ENCODE results near the gene KCTD6. TPM values are rescaled to one million over a fixed set of nuclear protein-coding genes. Genes with fewer than 3 reads are reported as not detected.
A peak's percentile ranks its signal among the peaks of the same experiment; 100 is the strongest.

Gene KCTD6
- total RNA-seq (10 to 100 TPM in 3 of 5 experiments, 1 to 10 TPM in 2; 4.8 to 14.2 (median 10.9) TPM), polyA plus RNA-seq (10 to 100 TPM in 1 of 2 donors, 1 to 10 TPM in 1; 4.1 to 10.3 TPM), total RNA-seq (2.2 reads per million, percentile 10 among the genes with 10 or more reads in this experiment)

- H3K36me3 ChIP-seq (ENCODE audit: control insufficient read depth in 2 of 3, insufficient read depth in 3 of 3, low read length in 3 of 3): no peaks in the 10 kb centered on the region
- peak; percentile 72 to 95 (median 84) for DNase-seq
- H3K4me3 ChIP-seq (ENCODE audit: low read length): peak within 1 kb of the TSS; percentile 95
- POLR2A ChIA-PET: interaction anchor here (0.7 to 3.9 kb wide), 10 partner anchors 18 to 185 kb away, joined by 3 to 26 read pairs (median 4); partner anchors contain the start of genes HTD2, PDHB, PXK and RPP14
- intact Hi-C loops (cut with micrococcal nuclease): loop anchor here (1.0 to 5.0 kb wide), 11 partner anchors 20 to 1264 kb away; partner anchors contain the start of genes HTD2 (in 2 of the 2), PDHB (in 2 of the 2), PXK (in 2 of the 2) and RPP14 (in 2 of the 2)
- no peaks in the 10 kb centered on the region for H3K9me3 ChIP-seq (ENCODE audit: control insufficient read depth in 2 of 3, low read length in 3 of 3)
- peaks cover 22 to 25% of the 10 kb centered on the region in 2 donors for H3K4me1 ChIP-seq (ENCODE audit: control insufficient read depth in 2 of 2, insufficient read depth in 2 of 2, low read length in 2 of 2)
- H3K4me3 Mint-ChIP-seq: peak within 1 kb of the TSS; percentile 92 to 99 (median 94)
- peaks cover 0 to 5% (median 0%) of the 10 kb centered on the region in 5 donors for H3K36me3 Mint-ChIP-seq
- H3K27ac Mint-ChIP-seq: peak within 1 kb of the TSS; percentile 83 to 97 (median 90)
- CTCF ChIA-PET: interaction anchor here (0.7 to 2.1 kb wide), 9 partner anchors 36 to 484 kb away, joined by 3 to 12 read pairs (median 5); partner anchors contain the start of genes HTD2 and RPP14
- no peaks in the 10 kb centered on the region for H3K27me3 ChIP-seq (ENCODE audit: control insufficient read depth in 2 of 2, insufficient read depth in 2 of 2, low read length in 2 of 2)
- peak within 1 kb of the TSS; percentile 69 for H3K27ac ChIP-seq (ENCODE audit: low read depth, low read length)
- H3K9me3 Mint-ChIP-seq: no peaks in the 10 kb centered on the region
- H3K4me1 Mint-ChIP-seq: peaks cover 37 to 64% (median 59%) of the 10 kb centered on the region in 7 donors
- peaks cover 0 to 45% (median 0%) of the 10 kb centered on the region in 5 donors for H3K27me3 Mint-ChIP-seq
- peak; percentile 93 for ATAC-seq
Observed at GRCh38 chr3:58491506-58492402, at the start of gene KCTD6. Gene KCTD6 (plus strand): TSS chr3:58492096. CDS start chr3:58498756, 6,660 bp downstream.

DNA sequence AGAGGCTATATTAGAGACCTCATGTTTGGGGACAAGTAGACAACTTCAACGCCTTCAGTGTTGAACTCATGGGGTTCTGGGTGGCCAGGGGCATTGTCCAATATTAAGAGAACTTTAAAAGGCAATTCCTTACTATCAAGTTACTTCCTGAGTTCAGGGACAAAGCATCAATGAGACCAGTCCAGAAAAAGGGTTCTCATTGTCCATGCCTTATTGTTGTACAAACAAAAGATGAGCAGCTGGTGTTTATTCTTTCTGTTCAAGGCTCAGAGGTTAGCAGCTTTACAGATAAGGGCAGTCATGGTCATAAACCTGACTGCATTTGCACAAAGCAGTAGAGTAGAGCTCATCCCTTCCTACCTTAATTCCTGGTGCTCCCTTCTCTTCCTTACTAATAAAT lies 39.7 kb upstream of the KCTD6 start:
- no peak for ATAC-seq
- no peak overlapping the region for H3K4me3 ChIP-seq (ENCODE audit: low read length)
- POLR2A ChIA-PET: no interaction called here
- Mint-ChIP-seq H3K9me3 (peaks cover 4 to 40% (median 21%) of the 10 kb centered on the region in 11 donors), H3K27ac (no peak overlapping the region), H3K36me3 (peaks cover 7 to 23% (median 16%) of the 10 kb centered on the region in 5 donors), H3K4me1 (peaks cover 0 to 7% (median 0%) of the 10 kb centered on the region in 7 donors), H3K27me3 (peaks cover 0 to 16% (median 0%) of the 10 kb centered on the region in 5 donors), H3K4me3 (no peak overlapping the region)
- peaks cover 0 to under 1% (median 0%) of the 10 kb centered on the region in 3 experiments for H3K9me3 ChIP-seq (ENCODE audit: control insufficient read depth in 2 of 3, low read length in 3 of 3)
- no peak overlapping the region for H3K27ac ChIP-seq (ENCODE audit: low read depth, low read length)
- intact Hi-C loops (cut with micrococcal nuclease): no loop called here
- no peak for DNase-seq
- CTCF ChIA-PET: interaction anchor here (0.6 to 1.3 kb wide), 2 partner anchors 11 to 39 kb away, joined by 3 read pairs; no protein-coding TSS in a partner anchor
- H3K4me1 ChIP-seq (ENCODE audit: control insufficient read depth in 2 of 2, insufficient read depth in 2 of 2, low read length in 2 of 2): no peaks in the 10 kb centered on the region
- no peaks in the 10 kb centered on the region for H3K27me3 ChIP-seq (ENCODE audit: control insufficient read depth in 2 of 2, insufficient read depth in 2 of 2, low read length in 2 of 2)
- no peaks in the 10 kb centered on the region for H3K36me3 ChIP-seq (ENCODE audit: control insufficient read depth in 2 of 3, insufficient read depth in 3 of 3, low read length in 3 of 3)

DNA sequence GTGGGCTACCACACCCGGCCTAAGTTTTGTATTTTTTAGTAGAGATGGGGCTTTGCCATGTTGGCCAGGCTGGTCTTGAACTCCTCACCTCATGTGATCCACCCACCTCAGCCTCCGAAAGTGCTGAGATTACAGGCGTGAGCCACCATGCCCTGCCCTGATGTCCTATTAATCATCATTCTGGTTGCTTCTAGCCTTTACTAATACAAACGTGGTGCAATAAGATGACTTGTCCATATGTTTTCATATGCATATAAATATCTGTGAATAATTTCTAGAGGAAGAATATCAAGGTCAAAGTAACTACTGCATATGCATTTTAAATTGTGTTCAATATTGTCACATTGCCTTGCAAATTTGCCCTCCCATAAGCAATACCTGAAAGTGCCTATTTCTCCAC lies 32.7 kb upstream of the KCTD6 start:
- Mint-ChIP-seq H3K4me3 (no peak overlapping the region), H3K27ac (no peak overlapping the region), H3K36me3 (peaks cover 2 to 13% (median 10%) of the 10 kb centered on the region in 5 donors), H3K27me3 (peaks cover 0 to 5% (median 0%) of the 10 kb centered on the region in 5 donors), H3K4me1 (peaks cover 0 to 8% (median 6%) of the 10 kb centered on the region in 7 donors), H3K9me3 (peaks cover 4 to 27% (median 16%) of the 10 kb centered on the region in 11 donors)
- Histone ChIP-seq H3K4me1 (ENCODE audit: control insufficient read depth in 2 of 2, insufficient read depth in 2 of 2, low read length in 2 of 2) (peaks cover 3 to 7% of the 10 kb centered on the region in 2 donors), H3K36me3 (ENCODE audit: control insufficient read depth in 2 of 3, insufficient read depth in 3 of 3, low read length in 3 of 3) (no peaks in the 10 kb centered on the region), H3K27ac (ENCODE audit: low read depth, low read length) (no peak overlapping the region), H3K9me3 (ENCODE audit: control insufficient read depth in 2 of 3, low read length in 3 of 3) (peaks cover 0 to 7% (median 0%) of the 10 kb centered on the region in 3 experiments), H3K4me3 (ENCODE audit: low read length) (no peak overlapping the region), H3K27me3 (ENCODE audit: control insufficient read depth in 2 of 2, insufficient read depth in 2 of 2, low read length in 2 of 2) (no peaks in the 10 kb centered on the region)
- intact Hi-C loops (cut with micrococcal nuclease): no loop called here
- DNase-seq: no peak
- ChIA-PET CTCF (interaction anchor here (0.6 kb wide), 1 partner anchor 12 kb away, joined by 3 read pairs; no protein-coding TSS in a partner anchor), POLR2A (no interaction called here)
- ATAC-seq: no peak

GRCh38 chr3:58462829-58463180 lies 29.1 kb upstream of the KCTD6 start:
- peak overlapping the region in 1 of 10 donors; percentile 51 for H3K4me3 Mint-ChIP-seq
- peaks cover 4 to 7% of the 10 kb centered on the region in 2 donors for H3K4me1 ChIP-seq (ENCODE audit: control insufficient read depth in 2 of 2, insufficient read depth in 2 of 2, low read length in 2 of 2)
- ATAC-seq (no peak), DNase-seq (no peak)
- peaks cover 0 to 4% (median 0%) of the 10 kb centered on the region in 11 donors for H3K9me3 Mint-ChIP-seq
- H3K9me3 ChIP-seq (ENCODE audit: control insufficient read depth in 2 of 3, low read length in 3 of 3): no peaks in the 10 kb centered on the region
- peaks cover 0 to 7% (median 0%) of the 10 kb centered on the region in 5 donors for H3K27me3 Mint-ChIP-seq
- no peaks in the 10 kb centered on the region for H3K36me3 Mint-ChIP-seq
- H3K27me3 ChIP-seq (ENCODE audit: control insufficient read depth in 2 of 2, insufficient read depth in 2 of 2, low read length in 2 of 2): no peaks in the 10 kb centered on the region
- intact Hi-C loops (cut with micrococcal nuclease): loop anchor here (1.0 to 2.0 kb wide), 5 partner anchors 8 to 167 kb away; partner anchors contain the start of gene PDHB (in 1 of the 2)
- H3K4me1 Mint-ChIP-seq: peaks cover 0 to 12% (median 6%) of the 10 kb centered on the region in 7 donors
- H3K4me3 ChIP-seq (ENCODE audit: low read length): no peak overlapping the region
- ChIA-PET CTCF (no interaction called here), POLR2A (no interaction called here)
- H3K36me3 ChIP-seq (ENCODE audit: control insufficient read depth in 2 of 3, insufficient read depth in 3 of 3, low read length in 3 of 3): no peaks in the 10 kb centered on the region
- H3K27ac Mint-ChIP-seq: no peak overlapping the region
- H3K27ac ChIP-seq (ENCODE audit: low read depth, low read length): no peak overlapping the region

DNA sequence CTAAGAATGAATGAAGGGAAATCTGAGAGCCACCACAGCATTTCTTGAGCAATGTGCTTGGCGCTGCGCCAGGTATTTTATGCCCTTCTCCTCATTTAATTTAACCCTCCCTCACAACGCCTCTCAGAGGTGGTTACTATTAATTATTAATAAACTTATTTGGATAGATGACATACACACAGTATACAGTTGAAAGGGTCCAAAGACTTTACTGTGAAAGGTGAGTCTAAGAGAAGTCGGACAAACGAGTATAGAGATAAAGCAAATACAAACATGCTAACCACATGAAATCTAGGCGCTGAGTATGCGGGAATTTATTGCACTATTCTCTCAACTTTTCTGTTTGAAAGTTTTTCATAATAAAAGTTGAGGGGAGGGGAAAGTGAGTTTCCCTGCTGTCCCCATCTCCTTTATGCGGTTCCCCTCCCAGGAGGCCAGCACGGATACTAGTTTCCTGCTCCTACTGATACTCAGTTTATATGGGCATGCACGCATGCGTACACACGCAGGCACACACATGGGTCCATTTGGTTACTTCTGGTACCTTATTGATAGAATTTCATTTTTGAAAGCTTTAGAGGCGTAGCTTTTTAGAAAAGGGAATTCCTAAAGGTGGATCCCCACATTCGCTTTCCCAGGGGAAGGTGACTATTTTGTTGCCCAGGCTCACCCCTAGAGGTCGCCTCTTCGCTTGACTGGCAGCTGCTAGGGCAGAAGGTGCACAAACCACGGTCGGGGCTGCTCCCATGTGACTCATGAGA lies 28.5 kb upstream of the KCTD6 start:
- Histone ChIP-seq H3K9me3 (ENCODE audit: control insufficient read depth in 2 of 3, low read length in 3 of 3) (no peaks in the 10 kb centered on the region), H3K4me3 (ENCODE audit: low read length) (peak overlapping the region; percentile 20), H3K4me1 (ENCODE audit: control insufficient read depth in 2 of 2, insufficient read depth in 2 of 2, low read length in 2 of 2) (peaks cover 4 to 7% of the 10 kb centered on the region in 2 donors), H3K36me3 (ENCODE audit: control insufficient read depth in 2 of 3, insufficient read depth in 3 of 3, low read length in 3 of 3) (no peaks in the 10 kb centered on the region), H3K27me3 (ENCODE audit: control insufficient read depth in 2 of 2, insufficient read depth in 2 of 2, low read length in 2 of 2) (no peaks in the 10 kb centered on the region), H3K27ac (ENCODE audit: low read depth, low read length) (no peak overlapping the region)
- intact Hi-C loops (cut with micrococcal nuclease): loop anchor here (1.0 to 2.0 kb wide), 5 partner anchors 8 to 167 kb away; partner anchors contain the start of gene PDHB (in 1 of the 2)
- POLR2A ChIA-PET: interaction anchor here (1.1 kb wide), 1 partner anchor 157 kb away, joined by 3 read pairs; the partner anchor contains the start of genes HTD2 and RPP14
- CTCF ChIA-PET: interaction anchor here (0.7 to 1.3 kb wide), 8 partner anchors 9 to 167 kb away, joined by 3 to 4 read pairs (median 3); partner anchors contain the start of genes HTD2, PDHB and RPP14
- Mint-ChIP-seq H3K9me3 (peaks cover 0 to 1% (median 0%) of the 10 kb centered on the region in 11 donors), H3K4me1 (peaks cover 0 to 12% (median 6%) of the 10 kb centered on the region in 7 donors), H3K27me3 (peaks cover 0 to 7% (median 0%) of the 10 kb centered on the region in 5 donors), H3K4me3 (peak overlapping the region in 7 of 10 donors; percentile 34 to 65 (median 51)), H3K27ac (no peak overlapping the region), H3K36me3 (no peaks in the 10 kb centered on the region)
- peak; percentile 16 to 76 (median 40) for DNase-seq
- ATAC-seq: peak; percentile 98
